Putamen (tissue), 1 donor: Measurements from ENCODE around the gene ZFYVE28.
"Not testable (repeated sequence)": the region's sequence is repeated elsewhere in the genome, so short reads cannot be mapped to it uniquely, and the experiment has no call there.

Experiments used
- DNase-seq: peaks from one replicate; pipeline ENCODE4 v3.0.0-alpha.2; 2016; ENCODE audit warnings: low spot score

ZFYVE28 gene

DNA sequence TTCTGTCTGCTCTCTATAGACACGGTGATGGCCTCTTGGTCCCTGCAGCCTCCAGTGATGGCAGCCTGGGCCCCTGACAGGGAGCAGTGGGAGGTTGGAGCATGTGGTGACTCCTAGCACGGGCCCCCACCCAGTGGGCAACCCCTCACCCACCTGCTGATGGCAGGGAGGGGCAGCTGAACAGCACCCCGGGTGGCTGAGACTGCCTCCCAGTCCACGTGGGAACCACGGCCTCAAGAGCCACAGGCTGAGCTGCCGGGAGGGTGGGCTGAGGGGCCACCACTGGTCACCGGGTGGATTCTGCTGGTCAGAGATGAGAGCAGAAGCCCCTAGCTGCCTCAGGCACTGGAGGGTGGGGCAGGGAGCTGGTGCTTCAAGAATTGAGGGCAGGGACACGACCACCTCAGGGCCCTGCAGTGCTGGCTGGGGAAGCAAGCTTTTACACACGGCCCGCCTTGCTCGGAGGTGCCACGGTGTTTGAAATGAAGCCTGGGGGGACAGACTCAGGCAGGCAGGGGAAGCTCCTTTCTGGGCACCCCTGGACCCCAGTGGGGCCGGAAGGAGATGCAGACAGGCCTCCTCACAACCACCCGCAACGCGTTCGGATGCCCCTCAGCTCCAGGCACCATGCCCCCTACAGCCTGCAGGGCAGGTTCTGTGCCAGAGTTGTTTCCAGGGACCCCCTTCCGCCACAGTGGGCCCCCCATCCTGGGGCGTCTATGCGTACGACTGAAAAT lies 170.2 kb downstream of the ZFYVE28 start:
- DNase-seq: no peak

DNA sequence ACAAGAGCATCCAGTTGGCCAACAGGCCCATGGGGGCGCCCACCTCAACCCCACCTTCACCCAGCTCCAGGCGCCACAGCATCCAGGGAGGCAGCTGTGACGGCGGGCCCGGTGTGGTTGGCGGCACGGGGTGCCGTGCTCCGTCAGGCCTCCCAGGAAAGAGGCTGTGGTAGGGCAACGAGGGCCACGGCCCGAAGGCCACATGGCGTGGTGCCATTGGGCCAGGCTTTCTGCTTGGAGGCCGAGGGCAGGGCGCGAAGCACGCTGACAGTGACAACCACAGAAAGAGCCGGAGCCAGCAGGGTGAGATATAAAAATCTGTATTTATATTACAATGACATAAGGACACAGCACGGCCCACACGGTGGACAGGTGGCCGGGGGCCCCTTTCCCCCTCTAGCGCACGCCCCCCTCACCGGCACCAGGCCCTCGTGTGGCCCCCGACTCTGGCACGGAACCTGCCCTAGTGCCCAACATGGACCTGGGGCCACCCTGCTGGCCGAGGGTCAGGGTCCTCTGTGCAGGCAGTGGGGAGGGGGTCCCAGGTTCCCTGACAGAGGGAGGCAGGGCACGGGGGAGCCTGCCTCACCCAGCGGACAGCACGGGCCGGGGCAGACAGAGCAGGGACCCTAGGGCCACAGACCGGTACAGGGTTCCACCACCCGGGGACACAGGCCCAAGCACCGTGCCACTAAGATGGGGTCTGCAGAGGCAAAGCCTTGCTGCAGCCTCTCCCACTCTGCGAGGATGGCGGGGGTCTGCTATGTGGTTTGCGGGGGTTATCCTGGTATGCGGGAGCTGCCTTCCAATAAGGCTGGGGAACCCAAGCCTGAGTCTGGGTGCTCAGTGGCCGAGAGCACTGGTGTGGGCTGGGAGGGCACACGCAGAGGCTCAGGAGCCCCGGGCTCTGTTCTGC lies 171.1 kb downstream of the ZFYVE28 start:
- DNase-seq: no peak

DNA sequence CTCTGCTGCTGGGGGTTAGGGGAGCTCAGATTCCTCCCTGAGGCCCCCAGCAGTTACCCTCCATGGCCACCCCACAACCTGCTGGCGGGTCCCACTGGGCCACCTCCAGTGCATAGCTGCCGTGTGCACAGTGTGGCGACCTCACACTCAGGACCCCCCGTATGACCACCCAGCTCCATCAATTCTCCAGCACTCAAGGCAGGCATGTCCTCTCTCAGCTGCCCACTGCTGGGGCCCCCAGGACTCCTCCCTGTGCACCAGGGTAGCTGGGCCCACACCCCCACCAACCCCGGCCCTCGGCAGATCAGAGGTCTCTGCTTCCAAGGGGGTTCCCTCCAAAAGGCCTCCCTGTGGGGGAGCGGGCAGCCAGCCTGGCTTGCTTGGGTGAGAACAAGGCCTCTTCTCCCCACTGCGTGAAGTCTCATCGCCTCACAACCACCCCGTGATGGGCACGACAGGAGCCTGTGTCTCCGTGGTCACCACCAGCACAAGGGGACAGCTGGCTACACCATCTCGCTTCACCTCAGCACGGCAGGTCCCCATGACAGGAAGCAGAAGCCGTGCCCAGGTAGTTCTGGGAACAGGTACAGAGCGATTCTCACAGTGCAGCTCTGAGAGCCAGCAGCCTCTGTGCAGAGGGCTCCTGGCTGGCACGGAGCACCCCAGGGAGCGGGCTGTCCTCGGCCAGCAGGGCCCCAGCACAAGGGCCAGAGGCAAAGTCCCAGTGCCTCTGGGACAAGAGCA lies 171.9 kb downstream of the ZFYVE28 start:
- no peak for DNase-seq

- no peak for DNase-seq
Measured at GRCh38 chr4:2245787-2246275, 172.6 kb downstream of the ZFYVE28 start.

- DNase-seq: no peak
Measured at GRCh38 chr4:2245057-2245786, 173.2 kb downstream of the ZFYVE28 start.

DNA sequence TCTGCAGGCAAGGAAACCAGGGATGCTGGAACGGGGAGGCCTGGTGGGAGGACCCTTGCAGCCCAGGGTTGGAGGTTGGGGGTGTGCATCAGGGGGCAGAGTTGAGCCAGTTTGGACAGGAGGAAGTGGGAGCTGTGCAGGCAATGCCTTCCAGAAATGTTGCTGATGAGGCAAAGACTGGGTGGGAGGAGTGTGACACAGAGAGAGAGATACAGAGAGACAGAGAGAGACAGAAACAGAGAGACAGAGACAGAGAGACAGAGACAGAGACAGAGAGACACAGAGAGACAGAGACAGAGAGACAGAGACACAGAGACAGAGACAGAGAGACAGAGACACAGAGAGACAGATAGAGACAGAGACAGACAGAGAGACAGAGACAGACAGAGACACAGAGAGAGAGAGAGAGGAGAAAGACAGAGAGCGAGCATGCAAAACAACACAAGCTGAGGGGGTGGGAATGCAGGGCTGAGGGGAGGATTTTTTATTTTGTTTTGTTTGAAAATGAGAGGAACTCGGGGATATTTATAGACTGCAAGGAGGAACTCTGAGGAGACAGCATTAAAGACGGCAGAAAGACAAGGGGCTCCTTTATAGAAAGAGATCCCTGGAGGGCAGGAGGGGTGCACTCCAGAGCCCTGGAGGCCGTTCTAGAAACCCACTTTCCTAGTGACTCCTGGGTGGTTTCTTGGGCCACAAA lies 174.6 kb downstream of the ZFYVE28 start:
- DNase-seq: peak; percentile 50

GRCh38 chr4:2241410-2242353 lies 176.8 kb downstream of the ZFYVE28 start, which contains the start of the genes HAUS3 and POLN:
TSS of gene HAUS3 (minus strand) at chr4:2242121. CDS start at chr4:2240946, 1,175 bp downstream.
TSS of gene POLN (minus strand) at chr4:2242121. CDS start at chr4:2229231, 12,890 bp downstream.
- DNase-seq: peak; percentile 96

DNA sequence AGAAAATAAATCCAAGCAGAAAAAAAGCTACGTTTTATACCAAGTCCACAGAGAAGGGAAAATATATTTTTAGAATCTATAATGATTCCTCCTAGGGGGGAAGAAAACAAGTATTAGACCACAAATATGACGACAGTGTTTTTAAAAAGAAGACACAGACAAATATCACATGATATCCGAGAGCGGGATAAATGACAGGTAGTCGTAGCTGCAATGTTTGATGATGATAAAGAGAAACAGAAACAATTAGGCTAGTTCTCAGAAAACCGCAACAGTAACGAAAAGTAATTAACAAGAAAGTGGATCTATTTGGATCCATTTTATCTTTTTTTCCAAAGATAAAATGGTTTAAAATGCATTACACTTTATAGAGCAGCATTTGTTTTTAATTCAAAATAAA lies 177.4 kb downstream of the ZFYVE28 start:
- no peak for DNase-seq

GRCh38 chr4:2236944-2237666 lies 181.3 kb downstream of the ZFYVE28 start:
- no peak for DNase-seq

DNA sequence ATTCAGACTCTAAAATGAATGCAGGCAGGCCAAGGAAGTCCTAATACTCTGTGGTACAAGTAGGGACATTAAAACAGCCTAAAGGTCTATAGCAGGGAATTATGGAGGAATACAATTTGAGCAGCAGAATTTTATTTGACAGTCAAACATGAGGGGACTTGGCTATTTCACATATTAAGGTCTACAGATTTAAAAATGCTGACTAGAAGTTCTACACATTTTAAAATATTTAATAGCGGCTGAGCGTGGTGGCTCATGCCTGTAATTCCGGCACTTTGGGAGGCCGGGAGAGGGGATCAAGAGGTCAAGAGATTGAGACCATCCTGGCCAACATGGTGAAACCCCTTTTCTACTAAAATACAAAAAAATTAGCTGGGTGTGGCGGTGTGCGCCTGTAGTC lies 187.4 kb downstream of the ZFYVE28 start:
- DNase-seq: no peak

GRCh38 chr4:2226261-2226660 lies 192.2 kb downstream of the ZFYVE28 start:
- DNase-seq: no peak

- DNase-seq: no peak
Measured at GRCh38 chr4:2222838-2223237, 195.6 kb downstream of the ZFYVE28 start.

DNA sequence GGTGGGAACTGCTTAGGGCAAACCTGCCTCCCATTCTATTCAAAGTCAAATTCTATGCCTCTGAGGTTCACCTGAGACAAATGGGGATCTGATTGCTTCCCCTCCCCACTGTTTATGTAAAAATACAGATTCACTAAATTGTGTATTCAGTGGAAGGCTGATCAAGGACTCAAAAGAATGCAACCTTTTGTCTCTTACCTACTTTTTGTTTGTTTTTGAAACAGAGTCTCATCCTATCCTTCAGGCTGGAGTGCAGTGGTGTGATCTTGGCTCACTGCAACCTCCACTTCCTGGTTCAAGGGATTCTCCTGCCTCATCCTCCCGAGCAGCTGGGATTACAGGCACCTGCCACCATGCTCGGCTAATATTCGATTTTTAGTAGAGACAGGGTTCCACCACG lies 197.1 kb downstream of the ZFYVE28 start:
- DNase-seq: not testable (repeated sequence)

- DNase-seq: peak; percentile 64
Measured at GRCh38 chr4:2220016-2220630, 198.3 kb downstream of the ZFYVE28 start.
